Fibroblast of lung (primary cell): Measurements from ENCODE around the gene NOS3. TPM values are rescaled to one million over a fixed set of nuclear protein-coding genes. Genes with fewer than 3 reads are reported as not detected.

ENCODE experiments used
- DNase-seq, 2 donors: peaks; one replicate each; pipeline versions ENCODE4 v3.0.0 to v3.0.0-alpha.2; 2010; ENCODE audit warnings: low read depth in 2 of 2
- H2AFZ ChIP-seq: 2 replicates; pipeline ENCODE4 v1.5.1; 2012; ENCODE audit warnings: low read length, control low read depth, inconsistent platforms
- H3K27ac ChIP-seq: 2 replicates; pipeline ENCODE4 v1.5.1; 2011; ENCODE audit warnings: low read length, control low read depth; ENCODE audit not compliant: insufficient read depth
- H3K27me3 ChIP-seq: 2 replicates; pipeline ENCODE4 v1.5.1; 2011; ENCODE audit warnings: mild to moderate bottlenecking, low read length; ENCODE audit not compliant: control insufficient read depth, insufficient read depth
- H3K36me3 ChIP-seq: 2 replicates; pipeline ENCODE4 v1.5.1; 2011; ENCODE audit warnings: low read length; ENCODE audit not compliant: control insufficient read depth, insufficient read depth
- H3K4me1 ChIP-seq: 2 replicates; pipeline ENCODE4 v1.5.1; 2011; ENCODE audit warnings: low read length; ENCODE audit not compliant: control insufficient read depth, insufficient read depth; ENCODE audit errors: extremely low read depth
- H3K4me2 ChIP-seq: 2 replicates; pipeline ENCODE4 v1.5.1; 2011; ENCODE audit warnings: low read length, control low read depth; ENCODE audit not compliant: insufficient read depth; ENCODE audit errors: extremely low read depth
- H3K4me3 ChIP-seq, 4 experiments: fragments of 200-600 bp in 1 of 4; sonication (generic) in 1 of 4; replicated peaks in 1 of 4; 2 replicates each; pipeline ENCODE4 v1.5.1; 2011 to 2016; ENCODE audit warnings: low read length in 4 of 4, low read depth in 3 of 4, mild to moderate bottlenecking in 3 of 4, control low read depth in 2 of 4, inconsistent platforms in 1 of 4, mixed read lengths in 1 of 4; ENCODE audit not compliant: insufficient read depth in 1 of 4; ENCODE audit errors: control extremely low read depth in 1 of 4
- H3K79me2 ChIP-seq: 2 replicates; pipeline ENCODE4 v1.5.1; 2012; ENCODE audit warnings: mild to moderate bottlenecking, low read length, inconsistent platforms; ENCODE audit not compliant: control insufficient read depth, insufficient read depth
- H3K9ac ChIP-seq: 2 replicates; pipeline ENCODE4 v1.5.1; 2011; ENCODE audit warnings: mild to moderate bottlenecking, low read length, control low read depth; ENCODE audit not compliant: insufficient read depth
- H3K9me3 ChIP-seq: 2 replicates; pipeline ENCODE4 v1.5.1; 2012; ENCODE audit warnings: low read depth, low read length; ENCODE audit not compliant: control insufficient read depth, insufficient read depth
- H4K20me1 ChIP-seq: 2 replicates; pipeline ENCODE4 v1.5.1; 2011; ENCODE audit warnings: low read length; ENCODE audit not compliant: control insufficient read depth, insufficient read depth; ENCODE audit errors: extremely low read depth
- CTCF ChIP-seq, 2 donors: IDR thresholded peaks in 1 of 2; conservative IDR thresholded peaks in 1 of 2; 1 replicate in 1 of 2; 2 replicates in 1 of 2; pipeline ENCODE4 v1.5.1; 2011 to 2012; ENCODE audit warnings: low read length in 2 of 2, control low read depth in 1 of 2, inconsistent platforms in 1 of 2, low read depth in 1 of 2, mild to moderate bottlenecking in 1 of 2
- EZH2 ChIP-seq: IDR thresholded peaks from 2 replicates; pipeline ENCODE4 v1.5.1; 2012; ENCODE audit warnings: low read length, control low read depth, mild to moderate bottlenecking; ENCODE audit errors: missing control alignments
- polyA plus RNA-seq, 2 donors: library from polyadenylated mRNA; depleted of rRNA in 1 of 2; stranded (reverse) in 1 of 2; unstranded in 1 of 2; fragments of >200 nt; gene quantifications; 2 replicates each; pipeline ENCODE4 v1.2.1, GENCODE V29; 2011 to 2012; ENCODE audit warnings: missing spikeins in 1 of 2
- total RNA-seq: library from RNA; depleted of rRNA; stranded (reverse); fragments of >200 nt; gene quantifications from 2 replicates; pipeline ENCODE4 v1.2.1, GENCODE V29; 2014

NOS3 gene
- total and polyA plus RNA-seq, 2 donors (not counting 1 experiment from before 2014, with no cell fraction given) = 0.12 to 0.50 TPM

- Histone ChIP-seq H3K4me1 (peaks cover 20% of the 10 kb centered on the region), H4K20me1 (no peaks in the 10 kb centered on the region), H3K27me3 (no peaks in the 10 kb centered on the region), H3K4me3 (no peak overlapping the region), H3K9ac (no peak overlapping the region), H3K79me2 (no peaks in the 10 kb centered on the region), H2AFZ (no peak overlapping the region), H3K4me2 (no peak overlapping the region), H3K36me3 (peaks cover 17% of the 10 kb centered on the region), H3K9me3 (no peaks in the 10 kb centered on the region), H3K27ac (no peak overlapping the region)
- DNase-seq = no peak
- TF ChIP-seq EZH2 (no peak), CTCF (conservative IDR thresholded peaks at IDR 0.05 in 1 of 2, IDR thresholded peaks at IDR 0.05 in 1 of 2; ENCODE audit: low read depth in 1 of 2, low read length in 2 of 2) (no peak)
These were observed 44.4 kb downstream of the NOS3 start for GRCh38 chr7:151035026-151035717.

- no peak overlapping the region for H2AFZ ChIP-seq
- no peak overlapping the region for H3K4me2 ChIP-seq
- H3K4me1 ChIP-seq = peaks cover 20% of the 10 kb centered on the region
- H3K79me2 ChIP-seq = no peaks in the 10 kb centered on the region
- no peak overlapping the region for H3K4me3 ChIP-seq
- H3K27me3 ChIP-seq = no peaks in the 10 kb centered on the region
- DNase-seq = no peak
- H3K9ac ChIP-seq = no peak overlapping the region
- no peaks in the 10 kb centered on the region for H3K9me3 ChIP-seq
- peaks cover 17% of the 10 kb centered on the region for H3K36me3 ChIP-seq
- H4K20me1 ChIP-seq = no peaks in the 10 kb centered on the region
- TF ChIP-seq CTCF (conservative IDR thresholded peaks at IDR 0.05 in 1 of 2, IDR thresholded peaks at IDR 0.05 in 1 of 2; ENCODE audit: low read depth in 1 of 2, low read length in 2 of 2) (no peak), EZH2 (no peak)
- H3K27ac ChIP-seq = no peak overlapping the region
These were observed 45.1 kb downstream of the NOS3 start for GRCh38 chr7:151035902-151036301.

GRCh38 chr7:151038951-151039849 is 48.4 kb downstream of the NOS3 start:
- H2AFZ ChIP-seq = no peak overlapping the region
- no peaks in the 10 kb centered on the region for H3K79me2 ChIP-seq
- DNase-seq = peak; percentile 83 to 96
- peak overlapping the region; percentile 77 for H3K27ac ChIP-seq
- peak overlapping the region; percentile 38 for H3K9ac ChIP-seq
- no peaks in the 10 kb centered on the region for H3K27me3 ChIP-seq
- H3K36me3 ChIP-seq = peaks cover 19% of the 10 kb centered on the region
- peaks cover 20% of the 10 kb centered on the region for H3K4me1 ChIP-seq
- H4K20me1 ChIP-seq = no peaks in the 10 kb centered on the region
- no peak overlapping the region for H3K4me3 ChIP-seq
- peak overlapping the region; percentile 27 for H3K4me2 ChIP-seq
- no peaks in the 10 kb centered on the region for H3K9me3 ChIP-seq
- TF ChIP-seq EZH2 (no peak), CTCF (conservative IDR thresholded peaks at IDR 0.05 in 1 of 2, IDR thresholded peaks at IDR 0.05 in 1 of 2; ENCODE audit: low read depth in 1 of 2, low read length in 2 of 2) (no peak)
